HEK293T (cell line): ENCODE measurements around the gene PPP1R1A.

Source experiments
- CTCF ChIA-PET: fragments of 350-600 bp; formaldehyde crosslinking; extraction: SDS; loops from one replicate; lab custom pipeline; 2021; ENCODE audit warnings: antibody characterized with exemption, inconsistent platforms; lab: Yijun Ruan, JAX
- POLR2A ChIA-PET: fragments of 350-600 bp; formaldehyde crosslinking; extraction: SDS; loops from one replicate; lab custom pipeline; 2020; ENCODE audit warnings: antibody characterized with exemption, inconsistent platforms; lab: Yijun Ruan, JAX
- DNase-seq: peaks from one replicate; pipeline ENCODE4 v3.0.0; 2012; ENCODE audit warnings: mixed read lengths; ENCODE audit errors: extremely low spot score
- ARNT ChIP-seq: fragments of 450-650 bp; IDR thresholded peaks from 2 replicates; pipeline ENCODE4 v1.6.1; 2017; ENCODE audit warnings: mild to moderate bottlenecking
- BHLHE40 ChIP-seq: fragments of 450-650 bp; IDR thresholded peaks from 2 replicates; pipeline ENCODE4 v1.6.1; 2016; ENCODE audit warnings: mild to moderate bottlenecking, moderate library complexity, borderline replicate concordance
- CTBP1 ChIP-seq: fragments of 450-650 bp; IDR thresholded peaks from 2 replicates; pipeline ENCODE4 v1.6.1; 2016; ENCODE audit warnings: borderline replicate concordance
- ELF4 ChIP-seq: fragments of 450-650 bp; IDR thresholded peaks from 2 replicates; pipeline ENCODE4 v1.6.1; 2017; ENCODE audit warnings: antibody characterized with exemption
- FOXA1 ChIP-seq: fragments of 450-650 bp; IDR thresholded peaks from 2 replicates; pipeline ENCODE4 v1.6.1; 2016; ENCODE audit warnings: mild to moderate bottlenecking
- FOXK2 ChIP-seq: fragments of 450-650 bp; IDR thresholded peaks from 2 replicates; pipeline ENCODE4 v1.6.1; 2016; ENCODE audit warnings: mild to moderate bottlenecking
- FOXM1 ChIP-seq: fragments of 450-650 bp; IDR thresholded peaks from 2 replicates; pipeline ENCODE4 v1.6.1; 2017; ENCODE audit warnings: mild to moderate bottlenecking, borderline replicate concordance
- HDGF ChIP-seq: fragments of 450-650 bp; IDR thresholded peaks from 2 replicates; pipeline ENCODE4 v1.6.1; 2017; ENCODE audit warnings: antibody characterized with exemption, borderline replicate concordance
- L3MBTL2 ChIP-seq: fragments of 450-650 bp; conservative IDR thresholded peaks from 2 replicates; pipeline ENCODE4 v1.6.1; 2016; ENCODE audit warnings: mild to moderate bottlenecking
- LEF1 ChIP-seq: fragments of 450-650 bp; IDR thresholded peaks from 2 replicates; pipeline ENCODE4 v1.6.1; 2017; ENCODE audit warnings: mild to moderate bottlenecking, borderline replicate concordance
- NFRKB ChIP-seq: fragments of 450-650 bp; IDR thresholded peaks from 2 replicates; pipeline ENCODE4 v1.6.1; 2016; ENCODE audit warnings: mild to moderate bottlenecking, moderate library complexity
- PKNOX1 ChIP-seq: fragments of 450-650 bp; IDR thresholded peaks from 2 replicates; pipeline ENCODE4 v1.6.1; 2016
- SP1 ChIP-seq: fragments of 450-650 bp; IDR thresholded peaks from 2 replicates; pipeline ENCODE4 v1.6.1; 2017
- SUZ12 ChIP-seq: fragments of 450-650 bp; IDR thresholded peaks from 2 replicates; pipeline ENCODE4 v1.6.1; 2016; ENCODE audit warnings: mild to moderate bottlenecking
- TARDBP ChIP-seq: fragments of 450-650 bp; IDR thresholded peaks from 2 replicates; pipeline ENCODE4 v1.6.1; 2016
- ZNF384 ChIP-seq: fragments of 450-650 bp; IDR thresholded peaks from 2 replicates; pipeline ENCODE4 v1.6.1; 2016

Gene PPP1R1A

GRCh38 chr12:54588110-54588889, at the start of gene PPP1R1A:
PPP1R1A (minus strand) TSS chr12:54588659; CDS start chr12:54588488, 171 bp downstream.
- DNase-seq, result peak; percentile 66
- ChIA-PET CTCF (no interaction called here), POLR2A (interaction anchor here (1.1 kb wide), 1 partner anchor 39 kb away, joined by 3 read pairs; the partner anchor contains the start of gene PDE1B)
- TF ChIP-seq ZNF384 (no peak), CTBP1 (no peak), ELF4 (no peak), PKNOX1 (no peak), TARDBP (no peak), L3MBTL2 (no peak; the same call in 1 of the 2 replicates), SUZ12 (no peak), BHLHE40 (no peak), NFRKB (no peak), SP1 (no peak), FOXA1 (no peak), ARNT (no peak), HDGF (no peak), FOXM1 (no peak), LEF1 (no peak), FOXK2 (no peak)

GRCh38 chr12:54634795-54635194, 46.3 kb upstream of the PPP1R1A start, which contains the start of gene LACRT:
LACRT (minus strand) TSS chr12:54634895; CDS start chr12:54634841, 54 bp downstream.
- POLR2A ChIA-PET, result no interaction called here
- TF ChIP-seq ELF4 (no peak), FOXK2 (no peak), NFRKB (no peak), CTBP1 (no peak), BHLHE40 (no peak), TARDBP (no peak), ARNT (no peak), SP1 (no peak), FOXA1 (no peak), L3MBTL2 (no peak), LEF1 (no peak)
- DNase-seq, result no peak
- CTCF ChIA-PET, result no interaction called here

- DNase-seq, result peak; percentile 28
- ChIA-PET CTCF (interaction anchor here (0.5 to 1.0 kb wide), 2 partner anchors 105 to 131 kb away, joined by 3 to 6 read pairs; no protein-coding TSS in a partner anchor), POLR2A (no interaction called here)
- TF ChIP-seq TARDBP, result no peak
Observed at GRCh38 chr12:54631988-54632728, 43.7 kb upstream of the PPP1R1A start.

GRCh38 chr12:54631551-54631950, 43.1 kb upstream of the PPP1R1A start:
- TF ChIP-seq ELF4 (no peak), LEF1 (no peak), TARDBP (no peak), ARNT (no peak), NFRKB (no peak)
- ChIA-PET POLR2A (no interaction called here), CTCF (no interaction called here)
- no peak for DNase-seq

GRCh38 chr12:54629925-54630324, 41.5 kb upstream of the PPP1R1A start:
- ChIA-PET POLR2A (no interaction called here), CTCF (no interaction called here)
- DNase-seq, result no peak
- no peak for TF ChIP-seq SUZ12

- POLR2A ChIA-PET, result no interaction called here
- CTCF ChIA-PET, result no interaction called here
- no peak for DNase-seq
- no peak for TF ChIP-seq FOXA1
Observed at GRCh38 chr12:54628186-54628846, 39.9 kb upstream of the PPP1R1A start.

- ChIA-PET CTCF (no interaction called here), POLR2A (no interaction called here)
- no peak for DNase-seq
- no peak for TF ChIP-seq TARDBP
- TF ChIP-seq L3MBTL2, result no peak
- TF ChIP-seq SUZ12, result no peak
- TF ChIP-seq FOXA1, result no peak
- no peak for TF ChIP-seq ZNF384
- no peak for TF ChIP-seq CTBP1
- TF ChIP-seq PKNOX1, result no peak
- TF ChIP-seq HDGF, result no peak
- no peak for TF ChIP-seq FOXM1
Observed at GRCh38 chr12:54627304-54627703, 38.8 kb upstream of the PPP1R1A start.
